ENCODE data around the gene GNA12.

GNA12 gene

GRCh38 chr7:2803755-2804154 is 40.4 kb downstream of the GNA12 start:
- Histone ChIP-seq H3K4me3 (ENCODE audit: low read depth, low read length) (no peak overlapping the region), H3K4me1 (peaks cover 7% of the 10 kb centered on the region; the same call in 1 of the 2 replicates), H3K9me3 (no peaks in the 10 kb centered on the region), H3K36me3 (no peaks in the 10 kb centered on the region), H3K27me3 (no peaks in the 10 kb centered on the region)
- TF ChIP-seq CTCF (IDR thresholded peaks at IDR 0.05; ENCODE audit: low read depth, low read length), result no peak
- DNase-seq, result no peak

- Histone ChIP-seq H3K36me3 (no peaks in the 10 kb centered on the region), H3K4me1 (peaks cover 7% of the 10 kb centered on the region; the same call in 1 of the 2 replicates), H3K27me3 (no peaks in the 10 kb centered on the region), H3K4me3 (ENCODE audit: low read depth, low read length) (no peak overlapping the region; the same call in 1 of the 2 replicates), H3K9me3 (no peaks in the 10 kb centered on the region)
- no peak for DNase-seq
- no peak for TF ChIP-seq CTCF (IDR thresholded peaks at IDR 0.05; ENCODE audit: low read depth, low read length)
Observed at GRCh38 chr7:2803342-2803692, 40.8 kb downstream of the GNA12 start.

GRCh38 chr7:2802504-2803341 is 41.4 kb downstream of the GNA12 start:
- no peaks in the 10 kb centered on the region for H3K27me3 ChIP-seq
- no peaks in the 10 kb centered on the region for H3K36me3 ChIP-seq
- TF ChIP-seq CTCF (IDR thresholded peaks at IDR 0.05; ENCODE audit: low read depth, low read length), result no peak
- peak overlapping the region; percentile 28 for H3K4me3 ChIP-seq (ENCODE audit: low read depth, low read length)
- H3K9me3 ChIP-seq, result no peaks in the 10 kb centered on the region
- H3K4me1 ChIP-seq, result peaks cover 7% of the 10 kb centered on the region; the same call in 1 of the 2 replicates
- DNase-seq, result no peak

- no peak for TF ChIP-seq CTCF (IDR thresholded peaks at IDR 0.05; ENCODE audit: low read depth, low read length)
- H3K9me3 ChIP-seq, result no peaks in the 10 kb centered on the region
- no peaks in the 10 kb centered on the region for H3K36me3 ChIP-seq
- H3K4me1 ChIP-seq, result peaks cover 7% of the 10 kb centered on the region; the same call in 1 of the 2 replicates
- no peak for DNase-seq
- H3K4me3 ChIP-seq (ENCODE audit: low read depth, low read length), result peak overlapping the region; percentile 28; the same call in 1 of the 2 replicates
- no peaks in the 10 kb centered on the region for H3K27me3 ChIP-seq
Observed at GRCh38 chr7:2802101-2802500, 42.0 kb downstream of the GNA12 start.

- H3K4me1 ChIP-seq, result peaks cover 7% of the 10 kb centered on the region; the same call in 1 of the 2 replicates
- DNase-seq, result no peak
- H3K9me3 ChIP-seq, result no peaks in the 10 kb centered on the region
- H3K4me3 ChIP-seq (ENCODE audit: low read depth, low read length), result no peak overlapping the region
- H3K36me3 ChIP-seq, result no peaks in the 10 kb centered on the region
- TF ChIP-seq CTCF (IDR thresholded peaks at IDR 0.05; ENCODE audit: low read depth, low read length), result no peak
- H3K27me3 ChIP-seq, result no peaks in the 10 kb centered on the region
Observed at GRCh38 chr7:2800931-2801688, 43.0 kb downstream of the GNA12 start.

All from BE2C (cell line).